ENCODE data around the gene ZNF746. TPM values are rescaled to one million over a fixed set of nuclear protein-coding genes. Genes with fewer than 3 reads are reported as not detected.

The ZNF746 gene
- total and polyA plus RNA-seq, 9 of the 15 experiments (the other 6 are each of a cell fraction or from before 2014, with no cell fraction given), result 1.7 to 31.6 (median 13.3) TPM

DNA sequence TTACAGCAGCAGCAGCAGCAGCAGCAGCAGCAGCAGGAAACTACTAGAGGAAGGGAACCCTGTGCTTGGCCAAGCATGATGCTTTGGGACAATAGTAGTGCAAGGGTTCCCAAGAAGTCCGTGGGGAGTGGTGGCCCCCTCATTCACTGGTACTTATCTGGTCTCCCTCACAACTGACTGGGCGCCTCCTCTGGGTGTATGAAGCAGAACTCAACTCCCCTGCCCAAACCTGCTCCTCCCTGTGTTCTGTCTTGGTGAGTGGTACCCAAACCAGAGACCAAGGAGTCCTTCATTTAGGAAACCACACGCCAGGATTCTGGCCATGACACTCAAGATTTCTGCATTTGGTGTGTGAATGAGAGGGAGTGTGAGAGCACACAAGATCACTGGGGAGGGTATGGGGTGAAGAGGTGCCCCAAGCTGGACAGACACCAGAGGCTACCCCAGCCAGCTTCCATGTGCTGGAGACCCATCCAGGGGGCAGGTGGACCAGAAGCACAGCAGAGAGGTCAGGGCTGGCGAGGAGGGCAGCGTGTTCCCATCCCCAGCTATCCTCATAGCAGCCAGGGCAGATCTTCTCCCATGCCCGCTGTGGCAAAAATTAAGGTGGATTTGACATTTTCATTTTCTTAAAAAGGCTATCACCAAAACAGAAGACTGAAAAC, 26.2 kb downstream of the ZNF746 start:
- Histone ChIP-seq H3K4me1 (replicated peaks in 1 of 2; ENCODE audit: control insufficient read depth in 2 of 2, insufficient read depth in 2 of 2, low read length in 2 of 2) (no peaks in the 10 kb centered on the region; a peak in 1 of 5 replicates), H3K4me2 (ENCODE audit: insufficient read depth, low read length) (no peak overlapping the region), H2AFZ (ENCODE audit: low read depth, low read length) (no peak overlapping the region), H3K9ac (ENCODE audit: insufficient read depth in 1 of 2, low read depth in 2 of 2, low read length in 2 of 2) (no peak overlapping the region), H3K9me3 (replicated peaks; ENCODE audit: control insufficient read depth, insufficient read depth, low read depth, low read length) (no peaks in the 10 kb centered on the region; the same call in 1 of the 2 replicates), H3K27me3 (ENCODE audit: control insufficient read depth in 2 of 2, insufficient read depth in 2 of 2, low read length in 2 of 2) (no peaks in the 10 kb centered on the region), H3K36me3 (ENCODE audit: control insufficient read depth, insufficient read depth, low read length) (peaks cover 40% of the 10 kb centered on the region), H3K27ac (ENCODE audit: extremely low read depth, low read depth, low read length) (no peak overlapping the region), H3K79me2 (ENCODE audit: control insufficient read depth, insufficient read depth, low read length) (no peaks in the 10 kb centered on the region), H3K4me3 (no peak overlapping the region), H4K20me1 (replicated peaks; ENCODE audit: control insufficient read depth, insufficient read depth, low read length) (no peaks in the 10 kb centered on the region), H3K9me1 (ENCODE audit: control insufficient read depth, insufficient read depth, low read length) (no peaks in the 10 kb centered on the region)
- intact Hi-C loops (cut with micrococcal nuclease), result loop anchor here (5.0 kb wide), 1 partner anchor 684 kb away; no protein-coding TSS in a partner anchor
- DNase-seq (ENCODE audit: extremely low read depth in 1 of 4, low spot score in 3 of 4) (no peak), ATAC-seq (peak; percentile 28), FAIRE-seq (no peak)
- CTCF ChIA-PET (ENCODE audit: low intra/inter-chr PET ratio), result interaction anchor here (0.5 kb wide), 1 partner anchor 761 kb away, joined by 3 read pairs; no protein-coding TSS in a partner anchor
- POLR2A ChIA-PET, result no interaction called here
- WGBS (ENCODE audit: insufficient coverage, low coverage, missing lambda C conversion rate), result 77% methylated on average over 6 of the region's 6 CpGs
- no peak for TF ChIP-seq TCF7 (IDR thresholded peaks at IDR 0.05; ENCODE audit: borderline replicate concordance)
- in situ Hi-C loops (cut with MboI), result no loop called here
- BruUV-seq (replicated peaks), result no TSS peak

DNA sequence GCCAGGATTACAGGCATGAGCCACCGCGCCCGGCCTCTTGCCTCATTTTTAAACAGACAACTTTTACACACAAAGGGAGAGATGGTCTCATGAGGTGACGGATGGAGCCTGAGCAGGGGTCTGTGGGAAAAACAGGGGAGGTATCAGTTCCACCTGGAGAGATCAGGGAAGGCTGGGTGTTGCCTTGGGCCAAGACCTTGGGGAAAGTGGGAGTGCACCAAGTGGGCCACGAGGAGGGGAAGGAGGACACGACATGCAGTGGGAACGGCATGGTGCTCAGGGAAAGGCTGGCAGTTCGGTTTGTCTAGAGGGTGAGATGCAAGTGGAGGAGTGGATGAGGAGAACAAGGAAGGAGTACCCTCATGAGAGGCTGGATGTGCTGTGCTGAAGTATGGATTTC, 27.8 kb downstream of the ZNF746 start:
- H3K9me3 ChIP-seq (replicated peaks; ENCODE audit: control insufficient read depth, insufficient read depth, low read depth, low read length), result peaks cover 3% of the 10 kb centered on the region; the same call in 1 of the 2 replicates
- DNase-seq (ENCODE audit: extremely low read depth in 1 of 4, low spot score in 3 of 4) (no peak), FAIRE-seq (no peak), ATAC-seq (no peak)
- H3K4me2 ChIP-seq (ENCODE audit: insufficient read depth, low read length), result no peak overlapping the region
- peak; percentile 32 for TF ChIP-seq SETDB1 (IDR thresholded peaks at IDR 0.05; ENCODE audit: low read length)
- TF ChIP-seq MCM7 (IDR thresholded peaks at IDR 0.05), result no peak
- BruUV-seq (replicated peaks), result no TSS peak
- WGBS (ENCODE audit: insufficient coverage, low coverage, missing lambda C conversion rate), result 79% methylated on average over 8 of the region's 8 CpGs
- ChIA-PET CTCF (ENCODE audit: low intra/inter-chr PET ratio) (no interaction called here), POLR2A (interaction anchor here (1.1 kb wide), 1 partner anchor 197 kb away, joined by 3 read pairs; no protein-coding TSS in a partner anchor)
- H3K4me1 ChIP-seq (replicated peaks in 1 of 2; ENCODE audit: control insufficient read depth in 2 of 2, insufficient read depth in 2 of 2, low read length in 2 of 2), result no peaks in the 10 kb centered on the region; a peak in 1 of 5 replicates
- no peaks in the 10 kb centered on the region for H4K20me1 ChIP-seq (replicated peaks; ENCODE audit: control insufficient read depth, insufficient read depth, low read length)
- intact Hi-C loops (cut with micrococcal nuclease), result loop anchor here (5.0 kb wide), 1 partner anchor 683 kb away; no protein-coding TSS in a partner anchor
- H3K9ac ChIP-seq (ENCODE audit: insufficient read depth in 1 of 2, low read depth in 2 of 2, low read length in 2 of 2), result no peak overlapping the region
- no peak overlapping the region for H3K27ac ChIP-seq (ENCODE audit: extremely low read depth, low read depth, low read length)
- no peaks in the 10 kb centered on the region for H3K9me1 ChIP-seq (ENCODE audit: control insufficient read depth, insufficient read depth, low read length)
- H3K4me3 ChIP-seq, result no peak overlapping the region
- H2AFZ ChIP-seq (ENCODE audit: low read depth, low read length), result no peak overlapping the region
- H3K36me3 ChIP-seq (ENCODE audit: control insufficient read depth, insufficient read depth, low read length), result peaks cover 23% of the 10 kb centered on the region; the same call in 2 of the 3 replicates
- peaks cover 0 to 6% of the 10 kb centered on the region in 2 experiments; a peak in 3 of 5 replicates for H3K27me3 ChIP-seq (ENCODE audit: control insufficient read depth in 2 of 2, insufficient read depth in 2 of 2, low read length in 2 of 2)
- in situ Hi-C loops (cut with MboI), result no loop called here
- H3K79me2 ChIP-seq (ENCODE audit: control insufficient read depth, insufficient read depth, low read length), result no peaks in the 10 kb centered on the region

All from K562 (cell line).